IPS-NIHi7 (cell line): Measurements from ENCODE around the gene CAD.

Experiments used
- DNase-seq: peaks from one replicate; pipeline ENCODE4 v3.0.0; 2012; ENCODE audit warnings: mixed read lengths; ENCODE audit errors: extremely low spot score

CAD gene

DNA sequence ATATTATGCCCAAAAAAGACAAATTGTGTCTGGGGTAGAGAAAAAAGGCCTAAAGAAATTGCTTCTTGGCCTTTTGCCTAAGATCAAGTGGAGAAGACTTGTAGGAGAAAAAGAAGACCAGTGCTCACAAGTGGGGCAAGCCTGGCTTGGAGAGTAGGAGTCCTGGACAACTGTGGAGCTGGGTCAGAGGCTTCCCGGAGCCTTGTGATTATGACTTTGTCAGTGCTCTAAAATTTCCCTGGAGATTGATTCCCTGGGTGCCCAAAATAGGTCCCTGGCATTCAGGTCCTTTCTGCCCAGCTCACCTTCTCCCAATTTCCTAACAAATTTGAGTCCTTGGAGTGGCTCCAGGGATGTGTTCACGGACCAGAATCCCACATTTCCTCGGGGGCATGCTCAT, 64.3 kb downstream of the CAD start:
- no peak for DNase-seq

- no peak for DNase-seq
Observed at GRCh38 chr2:27281855-27282559, 64.8 kb downstream of the CAD start, which contains the start of gene TRIM54. TSS of gene TRIM54 (plus strand) at chr2:27282429. CDS start at chr2:27282732, 303 bp downstream.

DNA sequence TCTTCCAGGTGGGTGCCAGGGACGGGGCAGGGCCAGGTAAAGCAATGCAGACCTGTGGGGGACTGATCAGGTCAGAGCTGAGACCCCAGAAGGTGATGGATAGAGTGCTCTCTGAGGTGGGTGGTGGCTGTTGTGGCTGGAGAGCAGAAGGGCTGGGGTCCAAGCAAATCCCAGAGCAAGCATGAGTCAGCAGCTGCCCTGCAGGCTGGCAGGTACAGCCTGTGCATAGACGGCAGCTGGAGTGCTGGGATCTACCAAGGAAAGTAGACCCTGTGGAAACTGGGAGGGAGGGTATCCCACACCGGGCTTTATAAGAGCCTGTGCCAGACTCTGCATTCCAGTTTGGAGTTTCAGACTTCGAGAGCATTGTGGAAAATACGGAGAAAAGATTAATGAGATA, 65.7 kb downstream of the CAD start:
- peak; percentile 60 for DNase-seq

GRCh38 chr2:27284996-27285395, 67.8 kb downstream of the CAD start:
- no peak for DNase-seq

DNA sequence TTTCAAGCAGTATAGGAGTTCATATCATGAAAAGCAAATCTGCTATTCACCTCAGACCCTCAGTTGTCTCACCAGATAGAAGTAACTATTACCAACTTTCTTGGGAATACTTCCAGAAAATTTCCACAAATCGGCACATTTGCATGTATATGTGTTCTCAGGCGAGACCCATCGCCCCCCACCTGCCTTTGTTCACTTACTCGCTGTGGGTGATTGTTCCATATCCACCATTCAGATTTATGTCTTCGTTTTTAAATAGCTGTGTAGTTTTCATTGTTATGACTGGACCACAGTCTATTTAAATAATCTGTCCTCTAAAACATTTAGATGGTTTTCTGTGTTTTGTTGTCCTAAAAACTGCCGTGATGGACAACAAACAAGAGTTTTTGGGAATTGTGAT, 68.3 kb downstream of the CAD start:
- DNase-seq, result no peak

GRCh38 chr2:27288610-27289009, 71.4 kb downstream of the CAD start:
- DNase-seq, result no peak

DNA sequence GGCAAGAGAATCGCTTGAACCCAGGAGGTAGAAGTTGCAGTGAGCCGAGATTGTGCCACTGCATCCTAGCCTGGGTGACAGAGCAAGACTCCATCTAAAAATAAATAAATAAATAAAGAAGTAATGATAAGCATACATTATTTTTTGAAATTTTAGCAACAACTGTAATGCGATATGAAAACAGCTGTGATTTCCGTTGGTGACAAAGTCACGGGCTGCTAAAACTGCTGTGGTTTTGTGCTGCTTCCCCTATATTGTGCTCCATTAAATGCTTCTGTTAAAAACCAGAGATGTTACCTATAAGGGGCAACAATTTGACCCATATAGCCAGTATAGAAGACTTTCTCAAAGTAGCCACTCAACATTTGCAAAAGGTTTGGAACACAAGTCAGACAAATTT, 73.4 kb downstream of the CAD start:
- no peak for DNase-seq

DNA sequence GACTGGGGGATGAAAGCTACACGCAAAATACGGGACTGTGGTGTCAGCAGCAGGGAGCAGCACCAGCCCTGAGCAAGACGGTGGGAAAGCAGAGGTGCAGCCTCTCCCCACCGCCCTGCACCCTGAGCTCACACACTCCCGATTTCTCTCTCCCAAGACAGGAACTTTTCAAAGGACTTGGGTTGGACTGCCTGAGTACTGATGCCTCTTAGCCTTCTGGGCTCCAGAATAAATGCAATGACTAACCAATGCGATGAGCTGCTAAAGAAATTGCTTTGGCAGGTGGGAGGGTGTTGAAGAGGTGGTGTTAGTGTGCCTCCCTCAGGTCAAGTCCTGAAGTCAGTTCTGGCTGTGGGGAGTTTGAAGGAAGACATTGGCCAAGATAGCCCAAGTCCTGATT, 74.7 kb downstream of the CAD start:
- peak; percentile 75 for DNase-seq
